GM20000 (cell line): ENCODE measurements around the gene COL5A1.

Experiments
- DNase-seq: peaks from one replicate; pipeline ENCODE4 v3.0.0; 2012; ENCODE audit warnings: low spot score
- CTCF ChIP-seq: IDR thresholded peaks from 2 replicates; pipeline ENCODE4 v1.5.1; 2012; ENCODE audit warnings: mild to moderate bottlenecking, control low read depth; ENCODE audit errors: extremely low read depth, missing control alignments

Gene COL5A1

DNA sequence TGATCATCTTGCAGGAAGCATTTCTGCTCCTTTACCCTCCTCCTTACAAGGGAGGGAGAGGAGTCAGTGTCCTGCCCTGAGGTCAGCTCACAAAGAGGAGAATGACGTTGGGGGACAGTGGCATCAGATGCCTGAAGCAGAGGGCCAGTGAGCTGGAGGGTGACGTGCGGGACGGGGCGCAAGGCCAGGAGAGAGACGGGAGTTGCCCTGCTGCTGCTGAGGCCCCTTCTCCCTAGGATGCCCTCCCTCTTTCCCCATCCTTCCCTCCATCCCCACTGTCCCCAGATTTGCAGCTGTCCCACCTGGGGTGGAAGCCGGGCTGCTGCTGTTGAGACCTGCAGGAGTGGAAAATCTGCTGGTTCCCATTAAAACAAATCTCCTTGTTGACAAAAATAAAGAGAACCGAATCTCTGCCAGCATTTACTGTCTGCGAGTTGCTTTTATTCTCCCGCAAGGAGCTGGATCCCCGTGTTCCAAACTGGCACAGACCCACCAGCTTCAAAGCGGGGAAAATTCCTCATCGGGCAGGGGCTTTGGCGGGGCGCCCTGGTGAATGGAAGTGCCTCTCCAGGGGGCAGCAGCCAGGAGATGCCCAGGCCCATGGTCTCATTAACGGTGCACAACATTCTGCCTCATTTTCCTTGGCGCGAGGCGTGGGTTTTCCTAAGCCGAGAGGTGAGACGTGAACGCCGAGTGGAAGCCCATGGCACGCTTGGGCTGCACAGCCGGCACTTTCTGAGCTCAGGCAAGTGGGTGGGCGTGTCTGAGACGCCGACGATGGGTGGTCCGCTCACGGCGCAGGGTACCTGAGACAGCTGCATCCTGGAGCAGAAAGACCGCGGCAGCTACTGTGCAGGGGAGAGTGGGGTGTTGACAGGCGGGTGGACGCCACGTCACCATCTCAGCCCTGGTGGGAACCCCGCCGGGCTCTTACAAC, 13.9 kb upstream of the COL5A1 start:
- no peak for DNase-seq
- no peak for TF ChIP-seq CTCF

DNA sequence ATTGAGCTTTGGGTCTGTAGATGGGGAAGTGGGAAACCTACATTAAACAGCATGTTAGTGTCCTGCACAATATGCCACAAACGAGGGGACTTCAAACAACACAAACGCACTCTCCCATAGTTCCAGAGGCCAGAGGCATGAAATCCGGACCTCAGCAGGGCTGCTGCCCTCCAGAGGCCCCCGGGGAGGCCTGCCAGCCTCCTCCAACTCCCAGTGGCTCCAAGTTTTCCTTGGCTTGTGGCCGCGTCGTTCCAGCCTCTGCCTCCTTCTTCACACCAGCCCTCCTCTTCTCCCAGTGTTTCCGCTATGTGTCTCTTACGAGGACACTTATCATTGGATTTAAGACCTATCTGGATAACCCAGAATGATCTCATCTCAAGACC, 13.3 kb upstream of the COL5A1 start:
- TF ChIP-seq CTCF, result no peak
- DNase-seq, result no peak

DNA sequence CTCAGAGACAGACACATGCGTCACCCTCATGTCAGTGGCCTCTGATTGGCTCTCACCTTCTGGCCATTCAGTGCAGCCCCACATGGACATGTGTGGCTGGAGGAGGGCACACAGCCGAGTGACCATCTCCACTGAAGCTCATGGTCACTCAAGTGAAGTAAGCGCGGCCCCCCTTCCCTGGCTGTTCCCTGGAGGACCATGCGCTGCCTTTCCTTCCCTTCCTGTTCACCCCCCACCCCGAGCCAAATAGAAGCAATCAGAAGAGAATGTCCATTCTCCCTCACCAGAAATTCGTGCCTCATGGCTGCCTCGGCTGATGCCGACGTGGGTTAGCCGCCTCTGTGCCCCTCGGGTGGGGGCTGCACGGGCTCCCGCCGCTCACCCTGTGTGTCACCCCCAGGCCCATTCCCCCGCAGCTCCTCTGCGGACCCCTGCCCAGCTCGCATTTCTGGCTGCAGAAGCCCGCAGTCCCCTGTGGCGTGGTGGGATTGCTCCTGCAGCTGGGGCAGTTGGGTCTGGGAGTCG, 12.5 kb upstream of the COL5A1 start:
- no peak for DNase-seq
- no peak for TF ChIP-seq CTCF

GRCh38 chr9:134629586-134630392, 11.8 kb upstream of the COL5A1 start:
- TF ChIP-seq CTCF, result no peak
- no peak for DNase-seq

- no peak for TF ChIP-seq CTCF
- no peak for DNase-seq
These were observed 11.2 kb upstream of the COL5A1 start for GRCh38 chr9:134630393-134630790.

- no peak for TF ChIP-seq CTCF
- no peak for DNase-seq
These were observed 10.7 kb upstream of the COL5A1 start for GRCh38 chr9:134630861-134631260.

DNA sequence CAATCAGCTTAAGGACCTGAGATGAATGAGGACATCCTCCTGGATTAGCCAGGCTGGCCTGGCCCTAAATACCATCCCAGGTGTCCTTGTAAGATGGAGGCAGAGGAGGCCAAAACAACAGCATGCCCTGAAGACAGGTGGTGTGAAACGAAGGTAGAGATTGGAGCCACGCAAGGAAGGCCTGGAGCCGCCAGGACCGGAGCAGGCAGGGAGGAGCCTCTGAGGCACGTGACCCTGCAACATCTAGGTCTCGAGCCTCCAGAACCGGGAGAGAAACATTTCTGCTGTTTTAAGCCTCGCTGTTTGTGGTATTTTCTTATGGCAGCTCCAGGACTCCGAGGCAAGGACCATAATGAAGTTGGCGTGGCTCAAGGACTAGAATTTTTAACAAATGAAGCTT, 9.7 kb upstream of the COL5A1 start:
- no peak for DNase-seq
- no peak for TF ChIP-seq CTCF
